ENCODE data around the gene SHQ1.

Gene SHQ1

DNA sequence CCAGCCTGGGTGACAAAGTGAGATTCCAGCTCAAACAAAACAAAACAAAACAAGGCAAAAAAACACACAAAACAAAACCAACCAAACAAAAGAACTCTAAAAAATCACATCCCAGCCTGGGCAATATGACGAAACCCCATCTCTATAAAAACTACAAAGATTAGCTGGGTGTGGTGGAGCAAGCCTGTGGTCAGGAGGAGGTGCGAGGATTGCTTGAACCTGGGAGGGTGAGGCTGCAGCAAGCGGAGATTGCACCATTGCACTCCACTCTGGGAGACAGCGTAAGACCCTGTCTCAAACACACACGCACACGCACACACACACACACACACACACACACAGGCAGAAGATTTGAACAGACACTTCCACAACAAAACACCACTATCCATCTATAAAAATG, 99.6 kb downstream of the SHQ1 start:
- Histone ChIP-seq H3F3A (ENCODE audit: low read depth) (no peaks in the 10 kb centered on the region), H3K4me2 (ENCODE audit: low read depth, low read length, poor library complexity, severe bottlenecking) (no peak overlapping the region)

DNA sequence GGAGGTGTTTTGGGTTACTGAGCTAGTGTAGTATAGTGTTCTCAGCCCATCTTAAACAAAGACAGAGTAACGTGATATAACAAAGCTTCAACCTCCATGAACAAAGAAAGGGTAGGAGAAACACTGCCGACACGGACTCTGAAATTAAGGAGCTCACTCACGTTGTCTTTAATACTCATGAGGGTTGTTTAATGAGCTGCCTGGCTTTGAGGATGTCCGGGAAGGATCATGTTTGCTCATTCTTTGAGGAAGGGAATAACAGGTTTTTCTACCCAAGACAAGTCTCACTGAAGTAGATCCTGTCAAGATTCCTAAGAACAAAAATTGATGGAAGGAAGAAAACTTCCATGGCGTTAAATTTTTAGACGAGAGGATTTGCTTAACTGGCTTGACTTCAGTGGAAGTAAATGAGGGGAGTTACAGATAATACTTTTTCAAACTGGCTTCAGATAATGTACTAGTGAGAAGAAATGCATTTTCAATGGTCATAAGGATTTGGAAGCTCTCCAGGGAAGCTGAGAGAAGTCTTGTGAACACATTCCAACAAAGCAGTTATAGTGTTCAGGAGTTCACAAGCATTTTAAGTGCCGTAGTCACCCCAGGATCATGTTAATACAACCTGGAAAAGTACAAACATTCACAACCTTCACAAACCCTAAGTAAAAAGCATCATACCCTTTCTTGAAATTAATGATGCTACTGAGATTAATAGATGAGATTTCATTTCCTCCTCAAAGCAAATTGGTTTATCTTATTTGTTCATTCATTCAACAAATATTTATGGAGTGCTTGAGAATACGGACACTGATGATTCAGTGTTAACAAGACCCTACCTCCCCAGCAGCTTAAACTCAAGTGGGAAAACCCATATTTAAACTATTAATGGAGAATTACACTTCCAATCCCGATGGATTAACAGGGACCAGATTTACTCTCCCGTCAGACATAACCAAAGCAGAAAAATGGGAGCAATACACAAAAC, 101.5 kb downstream of the SHQ1 start:
- Histone ChIP-seq H4K20me1 (ENCODE audit: insufficient read depth, low read length, poor library complexity, severe bottlenecking) (no peaks in the 10 kb centered on the region), H3K9ac (ENCODE audit: low read depth, low read length, poor library complexity, severe bottlenecking) (no peak overlapping the region), H2AFZ (ENCODE audit: low read length) (no peak overlapping the region), H3K4me2 (ENCODE audit: low read depth, low read length, poor library complexity, severe bottlenecking) (no peak overlapping the region), H3K27me3 (ENCODE audit: insufficient read depth, low read length, poor library complexity, severe bottlenecking) (no peaks in the 10 kb centered on the region), H3K4me1 (ENCODE audit: insufficient read depth, low read length, poor library complexity, severe bottlenecking) (no peaks in the 10 kb centered on the region), H3F3A (ENCODE audit: low read depth) (no peaks in the 10 kb centered on the region), H3K9me2 (replicated peaks; ENCODE audit: low read depth, low read length) (no peaks in the 10 kb centered on the region), H3K79me2 (ENCODE audit: insufficient read depth, low read length) (no peaks in the 10 kb centered on the region), H3K9me3 (ENCODE audit: insufficient read depth, low read depth, low read length) (no peaks in the 10 kb centered on the region), H3K4me3 (ENCODE audit: low read length, poor library complexity, severe bottlenecking) (no peak overlapping the region), H3K36me3 (ENCODE audit: insufficient read depth, low read length) (no peaks in the 10 kb centered on the region)
- no peak for TF ChIP-seq EZH2phosphoT487 (IDR thresholded peaks at IDR 0.05; ENCODE audit: borderline replicate concordance)
- TF ChIP-seq, protein P1, sequence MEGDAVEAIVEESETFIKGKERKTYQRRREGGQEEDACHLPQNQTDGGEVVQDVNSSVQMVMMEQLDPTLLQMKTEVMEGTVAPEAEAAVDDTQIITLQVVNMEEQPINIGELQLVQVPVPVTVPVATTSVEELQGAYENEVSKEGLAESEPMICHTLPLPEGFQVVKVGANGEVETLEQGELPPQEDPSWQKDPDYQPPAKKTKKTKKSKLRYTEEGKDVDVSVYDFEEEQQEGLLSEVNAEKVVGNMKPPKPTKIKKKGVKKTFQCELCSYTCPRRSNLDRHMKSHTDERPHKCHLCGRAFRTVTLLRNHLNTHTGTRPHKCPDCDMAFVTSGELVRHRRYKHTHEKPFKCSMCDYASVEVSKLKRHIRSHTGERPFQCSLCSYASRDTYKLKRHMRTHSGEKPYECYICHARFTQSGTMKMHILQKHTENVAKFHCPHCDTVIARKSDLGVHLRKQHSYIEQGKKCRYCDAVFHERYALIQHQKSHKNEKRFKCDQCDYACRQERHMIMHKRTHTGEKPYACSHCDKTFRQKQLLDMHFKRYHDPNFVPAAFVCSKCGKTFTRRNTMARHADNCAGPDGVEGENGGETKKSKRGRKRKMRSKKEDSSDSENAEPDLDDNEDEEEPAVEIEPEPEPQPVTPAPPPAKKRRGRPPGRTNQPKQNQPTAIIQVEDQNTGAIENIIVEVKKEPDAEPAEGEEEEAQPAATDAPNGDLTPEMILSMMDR (conservative IDR thresholded peaks at IDR 0.05; ENCODE audit: low read length) = no peak

More for the DNA sequence above, 99.6 kb downstream of the SHQ1 start:
- H3K4me1 ChIP-seq (ENCODE audit: insufficient read depth, low read length, poor library complexity, severe bottlenecking) = no peaks in the 10 kb centered on the region
- H3K9me3 ChIP-seq (ENCODE audit: insufficient read depth, low read depth, low read length) = no peaks in the 10 kb centered on the region
- H3K4me3 ChIP-seq (ENCODE audit: low read length, poor library complexity, severe bottlenecking) = no peak overlapping the region
- H3K9ac ChIP-seq (ENCODE audit: low read depth, low read length, poor library complexity, severe bottlenecking) = no peak overlapping the region
- TF ChIP-seq, protein P1 (conservative IDR thresholded peaks at IDR 0.05; ENCODE audit: low read length) = no peak
- no peak for TF ChIP-seq EZH2phosphoT487 (IDR thresholded peaks at IDR 0.05; ENCODE audit: borderline replicate concordance)
- H3K36me3 ChIP-seq (ENCODE audit: insufficient read depth, low read length) = no peaks in the 10 kb centered on the region
- no peaks in the 10 kb centered on the region for H3K27me3 ChIP-seq (ENCODE audit: insufficient read depth, low read length, poor library complexity, severe bottlenecking)
- no peaks in the 10 kb centered on the region for H4K20me1 ChIP-seq (ENCODE audit: insufficient read depth, low read length, poor library complexity, severe bottlenecking)
- no peaks in the 10 kb centered on the region for H3K9me2 ChIP-seq (replicated peaks; ENCODE audit: low read depth, low read length)
- H3K79me2 ChIP-seq (ENCODE audit: insufficient read depth, low read length) = no peaks in the 10 kb centered on the region
- no peak overlapping the region for H2AFZ ChIP-seq (ENCODE audit: low read length)

DNA sequence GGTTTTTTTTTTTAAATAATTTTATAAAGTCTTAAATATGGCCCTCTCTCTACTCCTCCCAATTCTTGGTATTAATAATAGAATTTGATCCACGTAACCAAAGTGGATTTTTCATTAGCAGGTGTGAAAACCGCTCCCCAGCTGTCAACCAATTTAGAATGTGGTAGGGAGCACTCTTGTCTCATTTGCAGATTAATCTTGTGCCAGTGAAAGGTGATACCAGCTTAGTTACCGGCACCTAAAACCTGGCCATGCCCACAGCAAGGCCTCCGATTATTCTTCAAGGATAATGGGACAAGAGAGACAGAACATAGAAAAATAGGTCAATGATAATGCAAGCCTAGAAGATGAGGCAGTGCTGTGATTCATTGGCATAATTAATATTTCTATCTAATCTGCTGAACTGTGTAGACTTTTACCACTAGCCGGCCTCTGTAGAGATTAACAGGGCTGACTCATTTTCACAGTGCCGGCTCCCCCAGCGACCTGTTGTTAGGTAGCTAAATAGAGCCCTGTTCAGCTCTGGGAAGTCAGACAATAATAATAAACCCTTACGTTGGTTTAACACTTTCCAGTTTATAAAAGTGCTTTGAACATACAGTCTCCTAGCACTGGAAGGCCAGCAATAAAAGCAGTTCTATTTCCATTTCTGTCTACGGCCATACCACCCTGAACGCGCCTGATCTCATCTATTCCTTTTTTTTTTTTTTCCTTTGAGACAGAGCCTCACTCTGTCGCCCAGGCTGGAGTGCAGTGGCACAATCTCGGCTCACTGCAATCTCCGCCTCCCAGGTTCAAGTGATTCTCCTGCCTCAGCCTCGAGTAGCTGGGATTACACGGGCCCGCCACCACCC, 102.9 kb downstream of the SHQ1 start:
- H3K4me3 ChIP-seq (ENCODE audit: low read length, poor library complexity, severe bottlenecking) = no peak overlapping the region
- no peaks in the 10 kb centered on the region for H3K27me3 ChIP-seq (ENCODE audit: insufficient read depth, low read length, poor library complexity, severe bottlenecking)
- H4K20me1 ChIP-seq (ENCODE audit: insufficient read depth, low read length, poor library complexity, severe bottlenecking) = no peaks in the 10 kb centered on the region
- H3K9me2 ChIP-seq (replicated peaks; ENCODE audit: low read depth, low read length) = no peaks in the 10 kb centered on the region
- H3F3A ChIP-seq (ENCODE audit: low read depth) = no peaks in the 10 kb centered on the region
- H3K79me2 ChIP-seq (ENCODE audit: insufficient read depth, low read length) = no peaks in the 10 kb centered on the region
- no peak overlapping the region for H3K9ac ChIP-seq (ENCODE audit: low read depth, low read length, poor library complexity, severe bottlenecking)
- no peaks in the 10 kb centered on the region for H3K9me3 ChIP-seq (ENCODE audit: insufficient read depth, low read depth, low read length)
- no peak overlapping the region for H2AFZ ChIP-seq (ENCODE audit: low read length)
- no peaks in the 10 kb centered on the region for H3K36me3 ChIP-seq (ENCODE audit: insufficient read depth, low read length)
- no peaks in the 10 kb centered on the region for H3K4me1 ChIP-seq (ENCODE audit: insufficient read depth, low read length, poor library complexity, severe bottlenecking)
- TF ChIP-seq, protein P1 (conservative IDR thresholded peaks at IDR 0.05; ENCODE audit: low read length) = no peak
- no peak for TF ChIP-seq EZH2phosphoT487 (IDR thresholded peaks at IDR 0.05; ENCODE audit: borderline replicate concordance)
- H3K4me2 ChIP-seq (ENCODE audit: low read depth, low read length, poor library complexity, severe bottlenecking) = no peak overlapping the region

All from Loucy (cell line).